NCI-H460 (cell line): ENCODE results near the gene ANAPC4. TPM values are rescaled to one million over a fixed set of nuclear protein-coding genes. Genes with fewer than 3 reads are reported as not detected.

Experiments
- total RNA-seq: library from RNA; depleted of rRNA; stranded (reverse); fragments of >200 nt; shearing (Covaris generic); gene quantifications from 2 replicates; pipeline ENCODE4 v1.2.3, GENCODE V29; 2014; rRNA removed

ANAPC4 gene
- total RNA-seq, 1 experiment from 2014 or later, result 17.9 TPM

Other genes with a start within 250 kb of the ANAPC4 start
- gene SEPSECS, start 216.8 kb upstream of the ANAPC4 start, total RNA-seq, result 11.8 and 13.4 TPM in 2 replicates
- gene PI4K2B, start 143.2 kb upstream of the ANAPC4 start, total RNA-seq, result 13.5 and 14.6 TPM in 2 replicates
- 10.5 and 15.0 TPM in 2 replicates for gene ZCCHC4, start 64.5 kb upstream of the ANAPC4 start, total RNA-seq